ENCODE data around the gene GJC1.
"Not testable (repeated sequence)": the region's sequence is repeated elsewhere in the genome, so short reads cannot be mapped to it uniquely, and the experiment has no call there.

GJC1 gene

DNA sequence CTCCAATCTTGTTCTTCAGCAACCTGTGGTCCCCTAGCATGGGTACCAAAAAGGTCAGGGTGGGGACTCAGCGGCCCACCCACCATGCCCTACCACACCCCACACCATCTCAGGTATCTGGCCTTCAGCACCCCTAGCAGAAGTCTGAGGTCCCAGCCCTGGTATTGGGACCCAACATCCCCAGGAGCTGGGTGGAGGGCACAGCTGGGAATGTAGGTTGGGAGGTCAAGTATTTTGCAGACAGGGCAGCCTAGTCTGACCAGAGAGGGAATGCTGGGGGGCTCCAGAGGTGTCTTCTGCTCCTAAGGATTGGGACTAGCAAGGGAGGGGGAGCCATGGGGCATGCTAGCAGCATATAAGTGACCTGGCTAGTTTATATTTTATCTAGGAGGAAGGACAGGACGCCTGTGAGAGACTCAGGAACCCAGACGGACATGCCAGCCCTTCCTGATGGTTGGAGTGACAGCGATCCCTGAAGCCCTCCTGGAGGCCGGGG, 72.1 kb downstream of the GJC1 start:
- no peak for DNase-seq

DNA sequence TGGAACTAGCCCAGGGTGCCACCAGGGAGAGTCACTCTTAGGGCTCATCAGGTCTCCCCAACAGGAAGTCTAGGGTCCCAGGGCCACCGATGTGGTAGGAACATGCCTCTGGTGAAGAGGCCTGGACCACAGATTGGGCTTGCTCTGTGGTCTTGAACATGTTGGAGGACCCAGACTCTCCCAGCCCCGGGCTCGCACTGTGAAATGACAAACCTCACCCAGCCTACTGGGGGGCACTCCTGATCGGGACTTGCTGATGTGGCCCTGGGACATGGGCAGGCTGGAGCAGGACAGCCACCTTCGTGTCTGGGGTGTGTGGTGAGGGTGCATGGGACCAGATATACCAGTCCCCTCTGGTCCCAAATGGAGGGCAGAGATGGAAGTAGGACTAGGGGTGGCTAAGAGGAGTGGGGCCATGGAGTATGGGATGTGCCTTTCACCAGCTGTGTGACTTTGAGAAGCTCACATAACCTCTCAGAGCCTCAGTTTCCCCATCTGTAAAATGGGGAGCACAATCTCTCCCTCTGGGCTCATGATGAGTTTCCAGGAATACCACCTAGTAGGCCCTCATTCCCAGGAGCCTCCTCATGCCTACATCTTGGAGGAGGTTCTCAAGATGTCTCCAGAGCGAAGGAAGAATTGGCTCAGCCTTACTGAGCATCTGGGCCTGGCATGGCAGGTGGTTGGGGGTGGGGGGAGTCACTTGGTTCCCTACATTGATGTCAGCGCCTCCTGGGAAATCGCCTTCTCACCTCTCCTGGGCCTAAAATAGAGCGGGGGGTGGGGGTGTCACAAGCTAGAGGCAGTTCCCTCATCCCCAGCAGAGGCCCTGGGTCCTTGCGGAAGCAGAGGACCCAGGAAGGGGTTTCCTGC, 72.8 kb downstream of the GJC1 start:
- DNase-seq, result no peak

DNA sequence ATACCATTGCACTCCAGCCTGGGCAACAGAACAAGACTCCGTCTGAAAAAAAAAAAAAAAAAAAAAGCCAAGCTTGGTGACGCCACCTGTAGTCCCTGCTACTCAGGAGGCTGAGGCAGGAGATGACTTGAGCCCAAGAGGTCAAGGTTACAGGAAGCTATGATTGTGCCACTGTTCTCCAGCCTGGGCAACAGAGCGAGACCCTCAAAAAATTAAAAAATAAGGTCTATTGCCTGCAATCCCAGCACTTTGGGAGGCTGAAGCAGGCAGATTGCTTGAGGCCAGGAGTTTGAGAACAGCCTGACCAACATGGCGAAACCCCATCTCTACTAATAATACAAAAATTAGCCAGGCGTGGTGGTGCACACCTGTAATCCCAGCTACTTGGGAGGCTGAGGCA, 74.9 kb downstream of the GJC1 start:
- DNase-seq, result not testable (repeated sequence)

DNA sequence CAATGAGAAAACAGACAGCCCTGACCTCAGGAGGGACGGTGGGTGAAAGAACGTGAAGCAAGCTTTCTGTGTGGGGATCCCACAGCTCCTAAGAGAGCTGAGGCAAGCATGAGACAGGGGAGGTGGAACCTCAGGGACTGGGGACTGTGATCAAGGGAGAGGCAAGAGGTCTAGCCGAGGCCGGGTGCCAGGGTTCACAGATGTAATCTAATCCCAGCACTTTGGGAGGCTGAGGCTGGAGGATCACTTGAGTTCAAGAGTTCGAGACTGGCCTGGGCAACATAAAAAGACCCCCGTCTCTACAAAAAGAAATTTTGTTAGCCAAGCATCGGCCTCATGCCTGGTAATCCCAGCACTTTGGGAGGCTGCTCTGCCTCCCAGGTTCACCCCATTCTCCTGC, 75.8 kb downstream of the GJC1 start:
- DNase-seq, result no peak

- no peak for DNase-seq
Observed at GRCh38 chr17:44752953-44753861, 76.9 kb downstream of the GJC1 start.

GRCh38 chr17:44751806-44752205, 78.3 kb downstream of the GJC1 start:
- no peak for DNase-seq

GRCh38 chr17:44751331-44751730, 78.8 kb downstream of the GJC1 start:
- no peak for DNase-seq

- DNase-seq, result no peak
Observed at GRCh38 chr17:44749980-44750318, 80.1 kb downstream of the GJC1 start.

DNA sequence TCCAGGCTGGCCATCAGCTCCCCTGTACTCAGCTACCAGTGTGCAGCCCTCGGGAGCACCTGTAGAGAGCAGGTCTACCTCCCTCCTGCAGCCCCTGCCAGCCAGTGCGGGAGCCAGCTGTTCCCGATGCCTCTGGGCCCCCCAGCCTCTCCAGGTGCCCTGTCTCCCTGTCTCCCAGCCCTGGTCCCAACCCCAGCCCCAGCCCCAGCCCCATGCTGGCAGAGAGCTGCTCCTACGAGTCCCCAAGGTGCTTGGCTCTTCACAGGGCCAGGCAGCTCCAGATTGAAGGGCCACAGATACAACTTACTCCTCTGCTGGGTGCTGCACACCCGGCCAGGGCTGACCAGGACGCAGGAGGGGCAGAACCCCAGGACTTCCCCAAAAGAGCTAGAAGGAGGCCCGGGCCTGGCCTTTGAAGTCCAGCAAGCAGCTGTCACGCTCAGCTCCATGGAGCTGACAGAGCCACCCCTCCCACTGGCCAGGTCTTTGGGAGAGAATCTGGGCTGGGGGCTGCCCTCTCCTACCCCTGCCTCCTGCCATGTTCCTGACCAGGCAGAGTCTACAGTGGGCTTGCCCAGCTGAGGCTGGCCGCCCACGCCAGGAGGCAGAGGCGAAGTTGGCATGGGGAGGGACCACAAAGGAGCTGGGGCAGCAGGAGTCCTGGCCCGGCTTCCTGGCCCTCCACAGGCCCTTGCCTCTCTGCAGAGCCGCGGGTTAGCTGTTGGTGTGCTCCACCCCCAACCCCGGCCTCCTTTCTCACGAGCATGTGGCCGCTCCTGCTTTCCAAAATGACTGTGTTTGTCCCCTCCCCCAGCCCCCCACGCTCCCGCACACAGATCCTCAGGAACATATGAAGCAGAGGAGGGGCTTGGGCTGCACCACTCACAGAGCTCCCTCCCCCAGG, 80.8 kb downstream of the GJC1 start:
- DNase-seq, result no peak
